Stimulated activated CD4-positive, alpha-beta T cell treated with anti-CD3 and anti-CD28 coated beads, Interleukin-15, amount 100 ng/mL, for 48 hours (primary cell): ENCODE data around the gene SS18L1.
A peak's percentile ranks its signal among the peaks of the same experiment; 100 is the strongest.
"Not testable (repeated sequence)": the region's sequence is repeated elsewhere in the genome, so short reads cannot be mapped to it uniquely, and the experiment has no call there.

Experiments
- DNase-seq, 2 donors: peaks; one replicate each; pipeline ENCODE4 v3.0.0-alpha.2; 2020; ENCODE audit warnings: low read depth in 2 of 2

SS18L1 gene

GRCh38 chr20:62137478-62138203, 5.9 kb upstream of the SS18L1 start:
- DNase-seq: no peak

- DNase-seq: no peak
These were observed 5.4 kb upstream of the SS18L1 start for GRCh38 chr20:62138204-62138543.

- DNase-seq: no peak
These were observed 4.7 kb upstream of the SS18L1 start for GRCh38 chr20:62138912-62139311.

- no peak for DNase-seq
These were observed 3.9 kb upstream of the SS18L1 start for GRCh38 chr20:62139636-62140035.

GRCh38 chr20:62141043-62141396, 2.5 kb upstream of the SS18L1 start:
- DNase-seq: no peak

GRCh38 chr20:62141397-62142251, 1.9 kb upstream of the SS18L1 start:
- DNase-seq: no peak

GRCh38 chr20:62142252-62143080, 1.1 kb upstream of the SS18L1 start:
- no peak for DNase-seq

- DNase-seq: peak in 1 of 2 donors; percentile 57
These were observed 622 bp downstream of the SS18L1 start for GRCh38 chr20:62143957-62144825.

GRCh38 chr20:62145688-62146018, 2.1 kb downstream of the SS18L1 start:
- DNase-seq: no peak

- DNase-seq: no peak
These were observed 2.6 kb downstream of the SS18L1 start for GRCh38 chr20:62146019-62146755.

GRCh38 chr20:62147125-62147524, 3.6 kb downstream of the SS18L1 start:
- no peak for DNase-seq

GRCh38 chr20:62147528-62147927, 4.0 kb downstream of the SS18L1 start:
- no peak for DNase-seq

- DNase-seq: not testable (repeated sequence)
These were observed 4.8 kb downstream of the SS18L1 start for GRCh38 chr20:62148383-62148782.

- DNase-seq: no peak
These were observed 5.3 kb downstream of the SS18L1 start for GRCh38 chr20:62148908-62149314.

- DNase-seq: no peak
These were observed 6.2 kb downstream of the SS18L1 start for GRCh38 chr20:62149532-62150309.

- no peak for DNase-seq
These were observed 6.7 kb downstream of the SS18L1 start for GRCh38 chr20:62150310-62150575.

GRCh38 chr20:62151225-62151624, 7.7 kb downstream of the SS18L1 start:
- no peak for DNase-seq

GRCh38 chr20:62151835-62152364, 8.3 kb downstream of the SS18L1 start:
- DNase-seq: no peak

GRCh38 chr20:62155428-62156253, 12.1 kb downstream of the SS18L1 start:
- DNase-seq: no peak
